ENCODE results near the gene TAS2R20. TPM values are rescaled to one million over a fixed set of nuclear protein-coding genes. Genes with fewer than 3 reads are reported as not detected.
"Not testable (repeated sequence)": the region's sequence is repeated elsewhere in the genome, so short reads cannot be mapped to it uniquely, and the experiment has no call there.

Gene TAS2R20
- total RNA-seq (under 1 TPM; 0.26 to 0.64 (median 0.42) TPM), polyA plus RNA-seq (under 1 TPM; 0.13 to 0.29 TPM)
- long read RNA-seq, donor 1 = 0 reads
- long read RNA-seq, donor 2 = 0 reads
- long read RNA-seq, donor 3 = 0 reads

- Histone ChIP-seq H3K36me3 (peaks cover 0 to 24% (median 0%) of the 10 kb centered on the region in 9 donors), H3K4me3 (no peak within 1 kb of the TSS), H3K27me3 (no peaks in the 10 kb centered on the region), H3K4me1 (no peaks in the 10 kb centered on the region), H3K9me3 (peaks cover 0 to 8% (median 0%) of the 10 kb centered on the region in 11 donors), H3K27ac (no peak within 1 kb of the TSS)
- no peak for TF ChIP-seq CTCF (IDR thresholded peaks at IDR 0.05)
- intact Hi-C loops (cut with DNase I) = no loop called here
- no peak for DNase-seq
- no peak for ATAC-seq
These were observed at the start of gene TAS2R20 for GRCh38 chr12:10998204-10998603. Gene TAS2R20, minus strand, starts transcription at chr12:10998304. Its CDS starts 429 bp downstream, at chr12:10997875.

- H3K4me3 ChIP-seq; H3K27me3 ChIP-seq; DNase-seq; intact Hi-C loops (cut with DNase I); ATAC-seq; H3K27ac ChIP-seq; H3K4me1 ChIP-seq: not testable (repeated sequence)
- peaks cover 0 to 11% (median 0%) of the 10 kb centered on the region in 11 donors for H3K9me3 ChIP-seq
- H3K36me3 ChIP-seq = peaks cover 0 to 37% (median 4%) of the 10 kb centered on the region in 9 donors
- WGBS, 2 donors = 71 to 72% methylated on average over 2 of the region's 2 CpGs
These were observed 43.3 kb upstream of the TAS2R20 start for GRCh38 chr12:11041366-11041765.

- no peak for TF ChIP-seq CTCF (IDR thresholded peaks at IDR 0.05)
- no peak overlapping the region for H3K27ac ChIP-seq
- H3K4me3 ChIP-seq = no peak overlapping the region
- H3K27me3 ChIP-seq = no peaks in the 10 kb centered on the region
- no peaks in the 10 kb centered on the region for H3K4me1 ChIP-seq
- H3K36me3 ChIP-seq = peaks cover 0 to 25% (median 4%) of the 10 kb centered on the region in 9 donors
- no peak for ATAC-seq
- peaks cover 0 to 11% (median 0%) of the 10 kb centered on the region in 11 donors for H3K9me3 ChIP-seq
- WGBS, 2 donors = 88 to 91% methylated on average over 1 of the region's 1 CpG
- DNase-seq = no peak
- intact Hi-C loops (cut with DNase I) = no loop called here
These were observed 42.1 kb upstream of the TAS2R20 start for GRCh38 chr12:11040162-11040561.

- intact Hi-C loops (cut with DNase I) = loop anchor here in 1 of 10 donors (2.0 to 5.0 kb wide), 2 partner anchors 28 to 48 kb away; no protein-coding TSS in a partner anchor
- WGBS, 2 donors = 68 to 71% methylated on average over 3 of the region's 3 CpGs
- Histone ChIP-seq H3K4me1 (no peaks in the 10 kb centered on the region), H3K27ac (no peak overlapping the region), H3K27me3 (no peaks in the 10 kb centered on the region), H3K36me3 (peaks cover 0 to 15% (median 0%) of the 10 kb centered on the region in 9 donors), H3K9me3 (peaks cover 0 to 11% (median 0%) of the 10 kb centered on the region in 11 donors), H3K4me3 (no peak overlapping the region)
- DNase-seq = no peak
- TF ChIP-seq CTCF (IDR thresholded peaks at IDR 0.05) = no peak
- ATAC-seq = no peak
These were observed 41.1 kb upstream of the TAS2R20 start for GRCh38 chr12:11039171-11039570.

GRCh38 chr12:11033959-11034358, 35.9 kb upstream of the TAS2R20 start:
- H3K4me3 ChIP-seq; ATAC-seq; intact Hi-C loops (cut with DNase I); DNase-seq; H3K27me3 ChIP-seq; H3K36me3 ChIP-seq; H3K9me3 ChIP-seq; H3K27ac ChIP-seq; H3K4me1 ChIP-seq: not testable (repeated sequence)
- whole genome bisulfite sequencing, 2 donors = 100% methylated on average over 1 of the region's 3 CpGs; no CpG with 5 or more reads in 1 of the 2 donors
